GM19023 (cell line): ENCODE measurements around the gene LSR.
"Not testable (repeated sequence)": the region's sequence is repeated elsewhere in the genome, so short reads cannot be mapped to it uniquely, and the experiment has no call there.

Source experiments
- ATAC-seq: cut with Tn5 transposase; IDR thresholded peaks from one replicate; pipeline ENCODE4 v1.9.1; 2021; ENCODE audit warnings: mild to moderate bottlenecking, moderate library complexity; ENCODE audit not compliant: unreplicated experiment

LSR gene

GRCh38 chr19:35284153-35285094, 35.6 kb downstream of the LSR start:
- no peak for ATAC-seq

GRCh38 chr19:35285095-35285449, 36.3 kb downstream of the LSR start:
- no peak for ATAC-seq

- ATAC-seq, result not testable (repeated sequence)
Measured at GRCh38 chr19:35285465-35285864, 36.7 kb downstream of the LSR start.

- ATAC-seq, result not testable (repeated sequence)
Measured at GRCh38 chr19:35286101-35286500, 37.3 kb downstream of the LSR start.

- no peak for ATAC-seq
Measured at GRCh38 chr19:35287713-35288112, 38.9 kb downstream of the LSR start.

GRCh38 chr19:35288331-35288730, 39.5 kb downstream of the LSR start:
- no peak for ATAC-seq

GRCh38 chr19:35288906-35289305, 40.1 kb downstream of the LSR start:
- no peak for ATAC-seq

GRCh38 chr19:35290381-35291127, 41.8 kb downstream of the LSR start:
- ATAC-seq, result no peak

GRCh38 chr19:35291259-35291658, 42.5 kb downstream of the LSR start:
- no peak for ATAC-seq

- ATAC-seq, result no peak
Measured at GRCh38 chr19:35291916-35292315, 43.1 kb downstream of the LSR start, which contains the start of gene MAG. Gene MAG (plus strand): TSS chr19:35292161. CDS start chr19:35295409, 3,248 bp downstream.

- ATAC-seq, result no peak
Measured at GRCh38 chr19:35292421-35293362, 43.9 kb downstream of the LSR start.

- no peak for ATAC-seq
Measured at GRCh38 chr19:35293363-35293739, 44.5 kb downstream of the LSR start.

- no peak for ATAC-seq
Measured at GRCh38 chr19:35293808-35294207, 45.0 kb downstream of the LSR start.

- no peak for ATAC-seq
Measured at GRCh38 chr19:35294328-35294727, 45.5 kb downstream of the LSR start.

GRCh38 chr19:35294859-35295791, 46.3 kb downstream of the LSR start:
- no peak for ATAC-seq

- ATAC-seq, result no peak
Measured at GRCh38 chr19:35295792-35296462, 47.1 kb downstream of the LSR start.

GRCh38 chr19:35296644-35297514, 48.1 kb downstream of the LSR start:
- no peak for ATAC-seq

- ATAC-seq, result no peak
Measured at GRCh38 chr19:35297515-35297848, 48.7 kb downstream of the LSR start.
